ENCODE measurements around the gene EBF3. TPM values are rescaled to one million over a fixed set of nuclear protein-coding genes. Genes with fewer than 3 reads are reported as not detected.
A peak's percentile ranks its signal among the peaks of the same experiment; 100 is the strongest.

The EBF3 gene
- total RNA-seq, 1 donor from 2014 or later, result 544 TPM

DNA sequence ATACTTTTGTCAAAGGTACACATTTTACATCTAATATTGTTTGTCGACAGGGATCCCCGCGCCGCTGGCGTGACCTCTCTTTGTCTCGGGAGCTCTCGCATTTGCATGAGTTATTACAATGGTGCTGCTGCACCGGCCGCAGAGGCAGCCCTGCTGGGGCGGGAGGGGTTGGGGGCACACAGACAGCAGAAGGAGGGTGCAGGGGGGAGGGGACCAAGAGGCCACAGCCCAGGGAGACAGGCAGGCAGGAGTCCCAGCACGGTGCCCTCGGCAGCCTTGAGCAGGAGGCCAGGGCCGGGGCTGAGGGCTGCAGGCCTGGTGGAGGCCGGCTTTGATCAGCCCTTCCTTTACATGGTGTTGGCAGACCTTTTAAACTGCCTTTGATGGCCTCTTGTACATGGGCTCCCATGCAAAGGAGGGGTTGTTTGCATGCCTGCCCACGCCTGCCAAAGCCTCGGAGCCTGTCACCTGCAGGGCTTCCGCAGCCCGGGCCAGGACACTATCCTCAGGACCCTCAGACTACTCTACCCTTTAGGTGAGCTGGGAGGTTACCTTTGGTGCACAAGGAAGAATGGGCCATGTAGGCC, 95.5 kb downstream of the EBF3 start:
- Mint-ChIP-seq H3K36me3 (ENCODE audit: unreplicated experiment) (peaks cover 6% of the 10 kb centered on the region), H3K4me3 (ENCODE audit: unreplicated experiment) (peak overlapping the region; percentile 21), H3K27me3 (ENCODE audit: unreplicated experiment) (peaks cover 64% of the 10 kb centered on the region), H3K4me1 (ENCODE audit: low read depth, unreplicated experiment) (peaks cover 62% of the 10 kb centered on the region), H3K9me3 (ENCODE audit: unreplicated experiment) (peaks cover 81% of the 10 kb centered on the region), H3K27ac (ENCODE audit: unreplicated experiment) (peak overlapping the region; percentile 89)
- TF ChIP-seq, protein P1, sequence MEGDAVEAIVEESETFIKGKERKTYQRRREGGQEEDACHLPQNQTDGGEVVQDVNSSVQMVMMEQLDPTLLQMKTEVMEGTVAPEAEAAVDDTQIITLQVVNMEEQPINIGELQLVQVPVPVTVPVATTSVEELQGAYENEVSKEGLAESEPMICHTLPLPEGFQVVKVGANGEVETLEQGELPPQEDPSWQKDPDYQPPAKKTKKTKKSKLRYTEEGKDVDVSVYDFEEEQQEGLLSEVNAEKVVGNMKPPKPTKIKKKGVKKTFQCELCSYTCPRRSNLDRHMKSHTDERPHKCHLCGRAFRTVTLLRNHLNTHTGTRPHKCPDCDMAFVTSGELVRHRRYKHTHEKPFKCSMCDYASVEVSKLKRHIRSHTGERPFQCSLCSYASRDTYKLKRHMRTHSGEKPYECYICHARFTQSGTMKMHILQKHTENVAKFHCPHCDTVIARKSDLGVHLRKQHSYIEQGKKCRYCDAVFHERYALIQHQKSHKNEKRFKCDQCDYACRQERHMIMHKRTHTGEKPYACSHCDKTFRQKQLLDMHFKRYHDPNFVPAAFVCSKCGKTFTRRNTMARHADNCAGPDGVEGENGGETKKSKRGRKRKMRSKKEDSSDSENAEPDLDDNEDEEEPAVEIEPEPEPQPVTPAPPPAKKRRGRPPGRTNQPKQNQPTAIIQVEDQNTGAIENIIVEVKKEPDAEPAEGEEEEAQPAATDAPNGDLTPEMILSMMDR (IDR thresholded peaks at IDR 0.05; ENCODE audit: partially characterized antibody, unreplicated experiment), result no peak
- peak; percentile 50 for DNase-seq

DNA sequence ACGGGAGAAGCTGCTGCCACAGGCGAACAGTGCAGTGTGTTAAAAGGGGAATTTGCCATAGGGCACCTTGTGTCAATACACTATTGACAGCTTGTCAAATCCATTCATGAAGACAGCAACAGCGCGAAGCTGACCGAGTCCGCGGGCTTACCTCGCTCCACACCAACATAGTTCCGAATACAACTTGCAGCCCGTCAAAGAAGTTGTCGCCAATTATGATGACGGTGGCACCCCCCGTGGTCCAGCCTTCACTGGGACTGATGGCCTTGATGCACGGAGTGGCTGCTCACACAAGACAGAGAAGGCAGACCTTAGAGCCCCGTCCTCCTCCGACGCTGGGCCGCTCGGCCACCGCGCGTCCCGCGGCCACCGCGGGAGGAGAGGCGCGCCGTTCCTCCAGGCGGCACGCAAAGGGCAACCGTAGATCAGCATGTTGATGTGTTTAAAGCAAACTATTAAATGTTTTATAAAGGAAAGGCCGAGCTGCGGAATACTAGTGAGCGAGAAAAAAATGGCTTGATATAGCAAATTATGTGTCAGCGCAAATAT, 96.4 kb downstream of the EBF3 start:
- peak overlapping the region; percentile 89 for H3K27ac Mint-ChIP-seq (ENCODE audit: unreplicated experiment)
- peaks cover 3% of the 10 kb centered on the region for H3K36me3 Mint-ChIP-seq (ENCODE audit: unreplicated experiment)
- H3K4me3 Mint-ChIP-seq (ENCODE audit: unreplicated experiment), result peak overlapping the region; percentile 21
- H3K9me3 Mint-ChIP-seq (ENCODE audit: unreplicated experiment), result peaks cover 75% of the 10 kb centered on the region
- peaks cover 57% of the 10 kb centered on the region for H3K4me1 Mint-ChIP-seq (ENCODE audit: low read depth, unreplicated experiment)
- peaks cover 59% of the 10 kb centered on the region for H3K27me3 Mint-ChIP-seq (ENCODE audit: unreplicated experiment)
- TF ChIP-seq, protein P1 (IDR thresholded peaks at IDR 0.05; ENCODE audit: partially characterized antibody, unreplicated experiment), result no peak
- no peak for DNase-seq

DNA sequence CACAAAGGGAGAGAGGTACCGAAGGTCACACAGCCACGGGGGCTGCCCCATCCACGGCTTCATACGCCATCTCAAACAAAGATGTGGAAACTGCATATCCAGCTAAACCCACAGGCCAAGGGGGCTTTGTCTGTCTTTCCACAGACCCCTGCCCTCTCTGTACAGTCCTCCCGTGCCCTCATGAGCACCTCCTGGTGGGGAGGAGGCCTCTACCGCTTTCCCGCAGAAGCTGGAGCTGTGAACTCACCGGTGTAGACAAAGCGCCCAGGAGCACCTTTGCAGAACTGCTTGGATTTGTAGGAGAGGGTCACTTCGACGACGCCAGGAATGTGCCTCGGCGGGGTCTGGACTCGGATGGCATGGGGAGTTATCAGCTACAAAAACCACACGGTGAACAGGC, 97.2 kb downstream of the EBF3 start:
- peak overlapping the region; percentile 85 for H3K27ac Mint-ChIP-seq (ENCODE audit: unreplicated experiment)
- H3K27me3 Mint-ChIP-seq (ENCODE audit: unreplicated experiment), result peaks cover 54% of the 10 kb centered on the region
- H3K9me3 Mint-ChIP-seq (ENCODE audit: unreplicated experiment), result peaks cover 75% of the 10 kb centered on the region
- H3K4me3 Mint-ChIP-seq (ENCODE audit: unreplicated experiment), result peak overlapping the region; percentile 52
- no peak for DNase-seq
- peaks cover 55% of the 10 kb centered on the region for H3K4me1 Mint-ChIP-seq (ENCODE audit: low read depth, unreplicated experiment)
- TF ChIP-seq, protein P1 (IDR thresholded peaks at IDR 0.05; ENCODE audit: partially characterized antibody, unreplicated experiment), result no peak
- peaks cover under 1% of the 10 kb centered on the region for H3K36me3 Mint-ChIP-seq (ENCODE audit: unreplicated experiment)

DNA sequence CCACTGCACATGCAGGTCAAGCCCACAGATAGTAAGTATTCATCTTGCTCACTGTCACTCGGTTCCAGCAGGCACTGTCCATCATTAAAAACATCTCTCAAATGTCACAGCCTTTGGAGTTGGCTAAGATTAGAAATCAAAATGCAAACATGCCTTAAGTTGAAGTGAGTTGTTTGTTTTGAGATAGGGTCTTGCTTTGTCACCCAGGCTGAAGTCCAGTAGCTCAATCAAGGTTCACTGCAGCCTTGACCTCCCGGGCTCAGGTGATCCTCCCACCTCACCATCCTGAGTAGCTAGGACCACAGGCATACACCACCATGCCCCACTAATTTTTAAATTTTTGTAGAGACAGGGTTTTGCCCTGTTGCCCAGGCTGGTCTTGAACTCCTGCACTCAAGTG, 98.1 kb downstream of the EBF3 start:
- H3K9me3 Mint-ChIP-seq (ENCODE audit: unreplicated experiment), result peaks cover 76% of the 10 kb centered on the region
- H3K27me3 Mint-ChIP-seq (ENCODE audit: unreplicated experiment), result peaks cover 54% of the 10 kb centered on the region
- peaks cover 7% of the 10 kb centered on the region for H3K36me3 Mint-ChIP-seq (ENCODE audit: unreplicated experiment)
- H3K4me3 Mint-ChIP-seq (ENCODE audit: unreplicated experiment), result peak overlapping the region; percentile 46
- H3K27ac Mint-ChIP-seq (ENCODE audit: unreplicated experiment), result peak overlapping the region; percentile 62
- peaks cover 55% of the 10 kb centered on the region for H3K4me1 Mint-ChIP-seq (ENCODE audit: low read depth, unreplicated experiment)
- TF ChIP-seq, protein P1 (IDR thresholded peaks at IDR 0.05; ENCODE audit: partially characterized antibody, unreplicated experiment), result no peak
- DNase-seq, result no peak

DNA sequence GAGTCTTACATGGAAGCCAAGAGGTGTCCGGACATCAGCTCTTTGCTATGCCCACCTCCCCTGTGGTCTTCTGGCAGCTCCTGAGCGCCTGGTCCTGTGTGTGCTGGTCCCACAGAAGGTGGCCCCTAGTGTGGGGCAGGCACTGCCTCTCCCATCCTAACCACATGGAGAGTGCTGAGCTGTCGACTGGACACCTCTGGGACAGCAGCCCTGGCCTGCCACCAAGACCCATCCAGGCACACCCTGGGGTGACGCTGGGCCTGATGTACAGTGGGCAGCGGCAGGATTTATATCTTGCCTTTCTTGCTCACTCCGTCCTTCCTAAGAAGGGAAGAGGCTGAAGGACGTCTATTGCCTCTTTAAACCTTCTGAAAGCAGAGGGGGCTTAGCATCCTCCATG, 98.7 kb downstream of the EBF3 start:
- Mint-ChIP-seq H3K4me3 (ENCODE audit: unreplicated experiment) (no peak overlapping the region), H3K27me3 (ENCODE audit: unreplicated experiment) (peaks cover 49% of the 10 kb centered on the region), H3K27ac (ENCODE audit: unreplicated experiment) (peak overlapping the region; percentile 62), H3K4me1 (ENCODE audit: low read depth, unreplicated experiment) (peaks cover 55% of the 10 kb centered on the region), H3K9me3 (ENCODE audit: unreplicated experiment) (peaks cover 75% of the 10 kb centered on the region), H3K36me3 (ENCODE audit: unreplicated experiment) (peaks cover 9% of the 10 kb centered on the region)
- no peak for DNase-seq
- TF ChIP-seq, protein P1 (IDR thresholded peaks at IDR 0.05; ENCODE audit: partially characterized antibody, unreplicated experiment), result no peak

Data from glutamatergic neuron (in vitro differentiated cells).